ENCODE measurements around the gene ERLEC1.

ERLEC1 gene

DNA sequence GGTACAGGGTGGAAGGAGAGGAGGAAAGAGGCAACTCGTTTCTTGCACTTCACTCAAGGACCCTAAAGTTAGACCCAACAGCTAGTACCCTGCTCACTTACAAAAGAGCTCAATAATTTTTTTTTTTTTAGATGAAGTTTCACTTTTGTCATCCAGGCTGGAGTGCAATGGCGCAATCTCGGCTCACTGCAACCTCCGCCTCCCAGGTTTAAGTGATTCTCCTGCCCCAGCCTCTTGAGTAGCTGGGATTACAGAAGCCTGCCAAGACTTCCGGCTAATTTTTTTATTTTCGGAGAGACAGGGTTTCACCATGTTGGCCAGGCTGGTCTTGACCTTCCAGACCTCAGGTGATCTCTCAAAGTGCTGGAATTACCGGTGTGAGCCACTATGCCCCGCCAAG lies 4.2 kb upstream of the ERLEC1 start:
- DNase-seq (ENCODE audit: low read depth in 2 of 2): no peak

DNA sequence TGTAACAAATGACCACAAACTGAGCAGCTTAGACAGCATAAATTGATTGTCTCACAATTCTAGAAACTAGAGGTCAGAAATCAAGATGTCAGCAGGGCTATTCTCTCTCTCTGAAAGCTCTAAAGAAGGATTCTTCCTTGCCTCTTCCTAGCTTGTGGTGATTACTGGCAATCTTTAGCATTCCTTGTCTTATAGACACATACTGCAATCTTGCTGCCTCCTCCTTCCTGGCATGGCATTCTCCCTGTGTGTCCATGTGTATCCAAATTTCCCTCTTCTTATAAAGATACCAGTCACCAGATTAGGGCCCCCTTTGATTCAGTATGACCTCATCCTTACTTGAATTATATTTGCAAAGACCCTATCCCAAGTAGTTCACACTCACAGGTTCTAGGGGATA lies 2.4 kb upstream of the ERLEC1 start:
- no peak for DNase-seq (ENCODE audit: low read depth in 2 of 2)

DNA sequence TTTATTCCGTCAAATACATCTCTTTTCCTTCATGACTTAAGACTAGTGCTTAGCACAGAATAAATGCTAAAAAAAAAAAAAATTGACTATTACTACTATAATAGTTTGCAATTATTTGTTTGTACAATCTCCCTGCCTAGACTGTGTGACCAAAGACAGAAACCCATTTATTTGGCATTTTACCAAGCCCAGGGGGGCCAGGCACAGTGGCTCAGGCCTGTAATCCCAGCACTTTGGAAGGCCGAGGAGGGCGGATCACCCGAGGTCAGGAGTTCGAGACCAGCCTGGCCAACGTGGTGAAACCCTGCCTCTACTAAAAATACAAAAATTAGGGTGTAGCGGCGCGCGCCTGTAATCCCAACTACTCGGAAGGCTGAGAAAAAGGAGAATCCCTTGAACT lies 1.5 kb upstream of the ERLEC1 start:
- DNase-seq (ENCODE audit: low read depth in 2 of 2): no peak

DNA sequence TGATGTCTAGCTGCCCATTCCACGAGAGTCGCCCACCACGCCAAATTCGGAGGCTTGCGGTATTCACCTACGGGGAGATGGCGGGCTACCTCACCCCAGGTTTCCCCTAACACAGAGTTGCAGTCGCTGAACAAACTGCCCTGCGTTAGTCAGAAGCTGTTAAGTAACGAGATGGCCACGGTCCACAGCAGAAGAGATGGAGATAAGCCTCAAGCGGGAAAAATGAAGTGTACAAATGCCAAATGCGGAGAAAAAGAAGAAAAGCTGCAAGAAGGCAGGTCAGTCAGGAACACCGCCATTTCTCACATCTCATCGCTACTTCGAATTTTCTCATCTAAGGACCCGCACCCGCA lies 516 bp upstream of the ERLEC1 start:
- DNase-seq (ENCODE audit: low read depth in 2 of 2): peak in 1 of 2 donors; percentile 18

DNA sequence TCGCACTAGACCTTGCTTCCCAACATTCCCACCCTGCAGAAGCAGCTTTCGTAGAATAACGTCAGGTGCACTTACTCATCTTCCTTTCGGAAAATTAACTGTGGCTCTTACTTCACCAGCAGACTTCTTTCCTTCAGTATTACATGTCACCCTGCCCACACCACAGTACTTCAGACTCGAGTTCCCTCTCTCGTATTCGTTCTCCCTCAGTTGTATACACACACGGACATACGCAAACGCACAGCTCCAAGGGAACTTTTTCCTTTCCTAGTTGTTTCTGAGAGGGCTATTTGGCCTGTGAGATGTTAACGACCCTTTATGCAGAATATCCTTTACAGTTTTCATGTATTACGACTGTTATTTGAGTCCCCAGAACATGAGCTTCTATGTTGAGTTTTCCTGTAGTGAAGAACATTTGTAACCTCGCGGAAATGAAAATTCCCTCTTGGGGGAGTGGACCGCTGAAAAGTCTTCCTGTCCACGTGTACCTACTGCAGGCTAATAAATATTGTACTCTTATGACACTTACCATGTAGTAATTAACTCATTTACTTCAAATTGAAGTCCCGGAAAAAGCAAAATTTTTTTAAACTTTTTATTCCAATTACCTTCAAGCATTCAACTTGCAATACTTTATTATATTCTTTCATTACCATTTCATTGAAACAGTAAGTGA lies 908 bp downstream of the ERLEC1 start:
- DNase-seq (ENCODE audit: low read depth in 2 of 2): no peak

GRCh38 chr2:53793261-53793660 lies 6.4 kb downstream of the ERLEC1 start:
- DNase-seq (ENCODE audit: low read depth in 2 of 2): no peak

- no peak for DNase-seq (ENCODE audit: low read depth in 2 of 2)
Observed at GRCh38 chr2:53793821-53794220, 7.0 kb downstream of the ERLEC1 start.

DNA sequence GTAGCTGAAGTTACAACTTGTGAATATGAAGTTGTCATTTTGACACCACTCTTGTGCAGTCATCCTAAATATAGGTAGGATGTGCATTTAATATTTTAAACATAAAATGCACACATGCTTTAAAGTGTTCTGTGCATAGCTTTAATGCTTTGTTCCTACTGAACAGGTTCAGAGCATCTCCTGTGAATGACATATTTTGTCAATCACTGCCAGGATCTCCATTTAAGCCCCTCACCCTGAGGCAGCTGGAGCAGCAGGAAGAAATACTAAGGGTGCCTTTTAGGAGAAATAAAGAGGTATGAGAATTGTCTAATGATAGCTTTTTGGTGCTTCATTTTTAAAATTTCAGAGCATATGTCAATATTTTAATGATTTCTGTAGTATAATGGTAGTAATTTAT lies 14.7 kb downstream of the ERLEC1 start:
- DNase-seq (ENCODE audit: low read depth in 2 of 2): no peak

GRCh38 chr2:53802617-53803151 lies 15.8 kb downstream of the ERLEC1 start:
- DNase-seq (ENCODE audit: low read depth in 2 of 2): no peak

DNA sequence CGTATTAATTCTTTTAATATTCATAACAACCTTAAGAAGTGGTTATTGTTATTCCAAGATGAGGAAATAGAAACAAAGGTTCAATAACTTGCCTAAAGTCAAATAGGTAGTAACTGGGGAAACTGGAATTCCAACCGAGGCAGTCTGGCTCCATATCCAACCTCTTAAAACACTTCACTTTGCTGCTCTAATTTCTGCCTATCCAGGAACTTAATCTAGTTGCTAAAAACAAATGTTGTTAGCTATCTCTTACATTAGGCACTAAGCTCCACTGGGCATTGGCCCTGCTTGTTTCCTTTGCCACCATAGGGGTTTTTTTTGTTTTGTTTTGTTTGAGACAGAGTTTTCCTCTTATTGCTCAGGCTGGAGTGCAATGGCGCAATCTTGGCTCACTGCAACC lies 24.8 kb downstream of the ERLEC1 start:
- no peak for DNase-seq (ENCODE audit: low read depth in 2 of 2)

DNA sequence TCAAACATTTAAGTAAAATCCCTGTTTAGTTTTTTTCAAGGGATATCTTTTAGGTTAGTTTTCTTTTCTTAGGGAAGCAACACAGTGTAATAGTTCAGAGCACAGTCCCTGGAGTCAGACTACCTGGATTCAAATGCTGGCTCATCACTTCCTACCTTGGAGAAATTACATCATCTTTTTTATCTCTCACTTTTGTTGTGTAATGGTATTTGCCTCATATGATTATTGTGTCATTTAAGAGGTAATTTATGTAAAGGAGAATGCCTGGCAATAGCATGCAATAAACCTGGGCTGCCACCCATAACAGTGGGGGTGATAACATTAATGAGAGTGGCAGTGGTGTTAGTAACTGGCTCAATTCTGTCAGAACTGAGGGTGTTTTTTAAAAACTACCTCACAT lies 26.3 kb downstream of the ERLEC1 start:
- DNase-seq (ENCODE audit: low read depth in 2 of 2): no peak

DNA sequence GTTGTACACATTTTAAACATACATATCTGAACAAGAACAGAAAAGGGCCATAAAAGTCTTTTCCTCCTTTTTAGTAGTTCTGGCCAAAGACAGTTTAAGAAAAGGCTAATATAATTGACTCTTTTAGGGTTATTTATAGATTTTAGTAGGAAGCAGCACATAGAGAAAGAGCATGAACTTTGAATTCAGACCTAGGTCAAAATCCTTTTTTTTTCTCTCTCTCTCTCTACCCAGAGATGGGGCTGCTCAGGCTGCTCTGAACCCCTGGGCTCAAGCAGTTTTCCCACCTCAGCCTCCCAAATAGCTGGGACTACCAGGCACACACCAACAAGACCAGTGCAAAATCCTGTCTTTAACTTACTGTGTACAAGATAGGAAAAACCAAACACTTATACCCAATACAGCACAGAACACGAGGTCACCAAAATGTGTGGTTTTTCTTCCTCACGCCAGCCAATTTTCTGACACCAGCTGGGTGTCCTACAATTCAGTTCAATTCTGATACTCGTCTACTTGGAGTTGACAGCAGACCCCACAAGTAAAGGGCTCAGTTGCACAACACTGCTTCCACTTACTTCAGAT lies 32.1 kb downstream of the ERLEC1 start:
- DNase-seq (ENCODE audit: low read depth in 2 of 2): no peak

- DNase-seq (ENCODE audit: low read depth in 2 of 2): no peak
Observed at GRCh38 chr2:53819634-53820033, 32.8 kb downstream of the ERLEC1 start.

DNA sequence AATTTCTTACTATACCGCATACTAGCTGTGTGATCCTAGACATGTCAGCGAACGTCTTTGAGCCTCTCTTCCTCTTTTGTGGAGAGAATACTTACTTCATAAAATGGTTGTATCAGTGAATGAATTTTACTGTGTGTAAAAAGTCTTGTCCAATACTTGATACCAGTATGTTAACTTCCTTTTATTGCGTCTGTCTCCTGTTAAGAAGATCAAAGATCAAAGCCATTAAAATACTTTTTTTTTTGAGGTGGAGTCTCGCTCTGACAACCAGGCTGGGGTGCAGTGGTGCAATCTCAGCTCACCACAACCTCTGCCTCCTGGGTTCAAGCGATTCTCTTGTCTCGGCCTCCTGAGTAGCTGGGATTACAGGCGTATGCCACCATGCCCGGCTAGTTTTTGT lies 33.2 kb downstream of the ERLEC1 start:
- no peak for DNase-seq (ENCODE audit: low read depth in 2 of 2)

DNA sequence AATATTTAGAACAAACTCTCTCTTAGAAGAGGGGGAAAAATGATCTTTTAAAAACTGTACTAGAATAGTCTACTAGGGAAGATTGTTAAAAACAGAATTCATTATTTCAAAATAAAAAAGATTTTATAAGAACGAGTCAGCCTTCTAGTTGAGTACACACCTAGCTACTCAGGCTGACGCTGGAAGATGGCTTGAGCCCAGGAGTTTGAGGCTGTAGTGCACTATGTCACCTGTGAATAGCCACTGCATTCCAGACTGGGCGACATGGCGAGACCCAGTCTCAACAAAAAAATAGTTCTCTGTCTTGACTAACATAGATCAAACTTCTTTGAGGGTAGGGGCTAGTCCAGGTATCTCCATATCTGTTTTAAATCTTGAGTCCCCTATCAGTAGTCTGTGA lies 33.9 kb downstream of the ERLEC1 start:
- DNase-seq (ENCODE audit: low read depth in 2 of 2): no peak

- DNase-seq (ENCODE audit: low read depth in 2 of 2): no peak
Observed at GRCh38 chr2:53821810-53822209, 35.0 kb downstream of the ERLEC1 start.

GRCh38 chr2:53823639-53824038 lies 36.8 kb downstream of the ERLEC1 start:
- DNase-seq (ENCODE audit: low read depth in 2 of 2): peak in 1 of 2 donors; percentile 5

- no peak for DNase-seq (ENCODE audit: low read depth in 2 of 2)
Observed at GRCh38 chr2:53826030-53826410, 39.2 kb downstream of the ERLEC1 start.

DNA sequence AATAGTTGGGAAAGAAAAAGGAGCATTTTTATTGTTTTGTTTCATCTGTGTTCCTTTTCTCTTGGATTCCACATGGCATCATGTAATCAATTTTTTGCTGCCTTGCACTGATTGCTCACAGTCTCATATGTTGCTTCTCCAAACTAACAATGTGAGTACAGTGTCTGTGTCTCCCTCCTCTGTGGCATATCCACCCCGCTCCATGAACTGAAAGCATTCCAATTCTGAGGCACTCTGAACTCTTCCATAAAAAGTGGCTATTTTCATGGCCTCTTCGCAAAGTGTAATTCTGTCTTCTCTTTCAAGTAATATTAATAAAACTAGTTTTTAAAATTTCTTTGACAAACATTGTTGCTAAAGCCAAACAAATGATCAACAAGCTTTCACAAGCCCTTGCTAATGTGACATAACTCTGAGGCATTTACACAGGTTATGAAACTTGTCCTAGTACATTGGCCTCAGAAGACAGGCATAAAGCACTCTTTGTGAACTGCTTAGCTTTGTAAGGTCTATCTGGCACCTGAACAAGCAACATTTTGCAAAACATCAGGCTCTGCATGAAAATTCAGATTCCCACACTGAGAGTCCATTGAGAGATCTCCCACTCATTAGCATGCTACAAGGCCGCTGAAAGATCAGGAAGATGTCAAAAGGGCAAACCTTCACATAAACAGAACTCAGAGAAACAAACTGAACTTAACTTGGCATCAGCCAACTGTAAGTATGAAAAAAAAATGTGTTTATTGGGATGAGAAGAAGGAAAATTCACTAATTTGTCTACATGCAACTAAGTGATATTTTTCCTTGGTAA lies 39.9 kb downstream of the ERLEC1 start:
- DNase-seq (ENCODE audit: low read depth in 2 of 2): no peak

DNA sequence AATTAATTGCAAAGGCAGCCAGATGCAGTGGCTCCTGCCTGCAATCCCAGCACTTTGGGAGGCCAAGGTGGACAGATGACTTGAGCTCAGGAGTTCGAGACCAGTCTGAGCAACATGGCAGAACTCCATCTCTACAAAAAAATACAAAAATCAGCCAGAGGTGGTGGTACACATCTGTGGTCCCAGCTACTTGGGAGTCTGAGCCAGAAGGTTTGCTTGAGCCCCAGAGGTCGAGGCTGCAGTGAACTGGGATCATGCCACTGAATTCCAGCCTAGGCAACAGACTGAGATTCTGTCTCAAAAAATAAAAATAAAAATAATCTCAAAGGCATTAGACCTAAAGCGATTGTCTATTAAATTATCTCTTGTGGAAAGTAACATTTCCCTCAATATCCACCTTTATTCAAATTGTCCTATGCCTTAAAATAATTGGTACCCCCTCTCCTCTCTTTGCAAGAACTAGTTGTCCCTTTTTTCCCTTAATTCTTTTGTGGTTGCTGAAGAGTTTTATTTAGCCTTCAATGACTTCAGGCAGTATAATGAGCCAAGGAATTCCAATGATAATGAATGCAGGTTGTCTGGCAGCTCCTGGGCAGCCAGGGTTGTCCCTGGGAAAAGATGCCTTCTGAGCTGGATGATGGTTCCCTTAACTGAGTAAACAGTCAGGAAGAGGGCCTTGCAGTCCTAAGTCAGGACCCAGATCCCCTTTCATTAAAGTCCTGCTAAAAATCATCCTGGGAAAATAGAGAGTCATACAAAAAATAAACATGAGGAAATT lies 40.7 kb downstream of the ERLEC1 start:
- DNase-seq (ENCODE audit: low read depth in 2 of 2): no peak

DNA sequence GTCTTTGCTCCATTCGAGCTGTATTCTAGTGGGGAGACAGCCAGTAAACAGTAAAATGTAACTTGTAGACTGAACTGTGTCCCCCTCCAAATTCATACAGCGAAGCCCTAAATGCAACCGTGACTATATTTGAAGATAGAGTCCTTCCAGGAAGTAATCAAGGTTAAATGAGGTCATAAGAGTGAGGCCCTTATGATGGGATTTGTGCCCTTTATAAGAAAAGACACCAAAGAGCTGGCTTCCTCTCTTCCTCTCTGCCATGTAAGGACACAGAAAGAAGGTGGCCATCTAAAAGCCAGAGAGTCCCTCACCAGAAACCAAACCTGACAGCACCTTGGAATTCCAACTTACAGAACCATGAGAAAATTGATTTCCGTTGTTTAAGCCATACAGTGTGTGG lies 41.5 kb downstream of the ERLEC1 start:
- no peak for DNase-seq (ENCODE audit: low read depth in 2 of 2)

GRCh38 chr2:53829273-53829979 lies 42.6 kb downstream of the ERLEC1 start:
- no peak for DNase-seq (ENCODE audit: low read depth in 2 of 2)

All from stimulated activated CD4-positive, alpha-beta T cell treated with anti-CD3 and anti-CD28 coated beads, Interleukin-15, amount 100 ng/mL, for 48 hours (primary cell).